Measurements from ENCODE around the gene ARHGEF3.

ARHGEF3 gene
- total RNA-seq = 88.8 to 233 reads per million in 2 experiments

GRCh38 chr3:56801662-56802377 lies at the start of gene ARHGEF3:
TSS of gene ARHGEF3 (minus strand) at chr3:56801949. CDS start at chr3:56801798, 151 bp downstream.
- peak; percentile 81 for DNase-seq (ENCODE audit: low read depth)

GRCh38 chr3:56849698-56850097 lies 47.9 kb upstream of the ARHGEF3 start:
- DNase-seq (ENCODE audit: low read depth) = no peak

- no peak for DNase-seq (ENCODE audit: low read depth)
Measured at GRCh38 chr3:56845505-56845904, 43.8 kb upstream of the ARHGEF3 start.

GRCh38 chr3:56844536-56844935 lies 42.8 kb upstream of the ARHGEF3 start:
- no peak for DNase-seq (ENCODE audit: low read depth)

- DNase-seq (ENCODE audit: low read depth) = no peak
Measured at GRCh38 chr3:56839784-56840715, 38.3 kb upstream of the ARHGEF3 start.

- DNase-seq (ENCODE audit: low read depth) = no peak
Measured at GRCh38 chr3:56838448-56838847, 36.7 kb upstream of the ARHGEF3 start.

GRCh38 chr3:56837196-56837955 lies 35.6 kb upstream of the ARHGEF3 start:
- DNase-seq (ENCODE audit: low read depth) = no peak

GRCh38 chr3:56836276-56837163 lies 34.8 kb upstream of the ARHGEF3 start:
- DNase-seq (ENCODE audit: low read depth) = no peak

- no peak for DNase-seq (ENCODE audit: low read depth)
Measured at GRCh38 chr3:56835650-56836227, 34.0 kb upstream of the ARHGEF3 start.

GRCh38 chr3:56833536-56833935 lies 31.8 kb upstream of the ARHGEF3 start:
- DNase-seq (ENCODE audit: low read depth) = no peak

- DNase-seq (ENCODE audit: low read depth) = no peak
Measured at GRCh38 chr3:56833022-56833421, 31.3 kb upstream of the ARHGEF3 start.

- no peak for DNase-seq (ENCODE audit: low read depth)
Measured at GRCh38 chr3:56831572-56831971, 29.8 kb upstream of the ARHGEF3 start.

GRCh38 chr3:56830884-56831283 lies 29.1 kb upstream of the ARHGEF3 start:
- no peak for DNase-seq (ENCODE audit: low read depth)

GRCh38 chr3:56829533-56829932 lies 27.8 kb upstream of the ARHGEF3 start:
- no peak for DNase-seq (ENCODE audit: low read depth)

- no peak for DNase-seq (ENCODE audit: low read depth)
Measured at GRCh38 chr3:56826831-56827722, 25.3 kb upstream of the ARHGEF3 start.

GRCh38 chr3:56825567-56826438 lies 24.1 kb upstream of the ARHGEF3 start:
- DNase-seq (ENCODE audit: low read depth) = no peak

GRCh38 chr3:56823984-56824703 lies 22.4 kb upstream of the ARHGEF3 start:
- no peak for DNase-seq (ENCODE audit: low read depth)

- no peak for DNase-seq (ENCODE audit: low read depth)
Measured at GRCh38 chr3:56823421-56823926, 21.7 kb upstream of the ARHGEF3 start.

All from T follicular helper cell (primary cell).